ENCODE measurements around the gene MBNL2.

MBNL2 gene

GRCh38 chr13:97212004-97212403 lies 10.1 kb upstream of the MBNL2 start:
- Histone ChIP-seq H3K4me1 (ENCODE audit: control insufficient read depth, insufficient read depth, low read length) (no peaks in the 10 kb centered on the region), H3K4me3 (ENCODE audit: low read length) (no peak overlapping the region), H3K4me2 (ENCODE audit: low read length) (no peak overlapping the region), H3K27me3 (ENCODE audit: control insufficient read depth, insufficient read depth, low read length) (no peaks in the 10 kb centered on the region), H3K9ac (ENCODE audit: low read depth, low read length) (no peak overlapping the region), H3K9me3 (replicated peaks; ENCODE audit: low read length) (no peaks in the 10 kb centered on the region), H3K36me3 (ENCODE audit: insufficient read depth, low read length) (no peaks in the 10 kb centered on the region)

DNA sequence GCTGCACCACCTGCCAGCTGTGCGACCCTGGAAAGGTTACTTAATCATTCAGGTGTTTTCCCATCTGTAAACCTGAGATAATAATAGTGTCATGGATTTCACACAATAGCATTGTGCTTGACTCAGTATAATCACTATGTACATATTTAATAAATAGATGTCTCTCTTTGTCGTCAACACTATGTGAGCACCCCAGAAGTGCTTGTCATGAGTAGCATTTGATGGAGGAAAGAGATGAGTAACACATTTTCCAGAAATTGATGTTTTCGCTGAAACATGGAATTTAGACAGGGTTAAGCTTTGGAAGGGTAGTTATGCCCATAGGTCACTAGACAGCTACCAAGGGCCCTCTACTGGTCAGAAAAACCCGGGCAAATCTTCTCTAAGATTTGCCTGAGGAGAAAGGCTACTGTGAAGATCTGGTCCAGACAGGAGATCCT lies 9.5 kb upstream of the MBNL2 start:
- H3K4me2 ChIP-seq (ENCODE audit: low read length) = no peak overlapping the region
- H3K27me3 ChIP-seq (ENCODE audit: control insufficient read depth, insufficient read depth, low read length) = no peaks in the 10 kb centered on the region
- no peaks in the 10 kb centered on the region for H3K4me1 ChIP-seq (ENCODE audit: control insufficient read depth, insufficient read depth, low read length)
- H3K9ac ChIP-seq (ENCODE audit: low read depth, low read length) = no peak overlapping the region
- no peak overlapping the region for H3K4me3 ChIP-seq (ENCODE audit: low read length)
- H3K36me3 ChIP-seq (ENCODE audit: insufficient read depth, low read length) = no peaks in the 10 kb centered on the region
- no peaks in the 10 kb centered on the region for H3K9me3 ChIP-seq (replicated peaks; ENCODE audit: low read length)

DNA sequence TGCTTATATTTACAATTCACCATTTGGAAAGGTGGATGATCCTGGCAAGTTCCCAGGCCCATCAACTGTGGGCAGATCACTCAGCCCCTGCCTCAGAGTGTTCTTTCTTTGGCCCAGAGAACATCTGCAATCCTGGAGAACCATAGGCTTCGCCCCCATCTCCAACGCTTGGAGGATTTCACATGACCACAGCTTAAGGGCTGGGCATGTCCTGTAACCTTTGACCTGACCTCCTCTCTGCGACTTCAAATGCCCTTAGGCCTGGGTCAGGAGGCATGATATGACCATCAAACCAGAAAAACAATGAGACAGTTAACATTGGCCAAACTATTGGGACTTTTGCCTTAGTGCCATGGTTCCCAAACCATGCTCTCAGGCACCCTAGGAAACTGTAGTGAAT lies 7.2 kb upstream of the MBNL2 start:
- Histone ChIP-seq H3K4me2 (ENCODE audit: low read length) (no peak overlapping the region), H3K36me3 (ENCODE audit: insufficient read depth, low read length) (no peaks in the 10 kb centered on the region), H3K4me3 (ENCODE audit: low read length) (no peak overlapping the region), H3K9ac (ENCODE audit: low read depth, low read length) (no peak overlapping the region), H3K4me1 (ENCODE audit: control insufficient read depth, insufficient read depth, low read length) (no peaks in the 10 kb centered on the region), H3K27me3 (ENCODE audit: control insufficient read depth, insufficient read depth, low read length) (no peaks in the 10 kb centered on the region), H3K9me3 (replicated peaks; ENCODE audit: low read length) (no peaks in the 10 kb centered on the region)

DNA sequence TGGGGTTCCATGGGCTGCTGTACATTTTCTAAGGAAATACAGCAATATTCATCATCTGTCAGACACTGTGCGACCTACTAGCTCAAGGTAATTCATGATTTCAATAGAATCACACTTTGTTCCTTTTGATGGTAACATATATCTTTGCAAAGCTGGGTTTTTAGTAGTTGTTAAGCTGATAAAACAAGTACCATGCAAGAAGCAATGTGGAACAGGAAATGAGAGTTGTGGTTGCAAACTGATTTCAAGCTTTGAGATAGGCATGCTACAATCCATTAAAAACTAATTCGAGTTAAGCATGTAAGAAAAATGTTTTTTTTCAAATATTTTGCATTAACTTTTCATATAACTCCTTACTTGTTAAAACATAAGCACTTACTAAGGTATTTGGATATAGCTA lies 6.8 kb upstream of the MBNL2 start:
- Histone ChIP-seq H3K9me3 (replicated peaks; ENCODE audit: low read length) (no peaks in the 10 kb centered on the region), H3K9ac (ENCODE audit: low read depth, low read length) (no peak overlapping the region), H3K4me1 (ENCODE audit: control insufficient read depth, insufficient read depth, low read length) (no peaks in the 10 kb centered on the region), H3K36me3 (ENCODE audit: insufficient read depth, low read length) (no peaks in the 10 kb centered on the region), H3K27me3 (ENCODE audit: control insufficient read depth, insufficient read depth, low read length) (no peaks in the 10 kb centered on the region), H3K4me2 (ENCODE audit: low read length) (no peak overlapping the region), H3K4me3 (ENCODE audit: low read length) (no peak overlapping the region)

- no peaks in the 10 kb centered on the region for H3K36me3 ChIP-seq (ENCODE audit: insufficient read depth, low read length)
- no peaks in the 10 kb centered on the region for H3K9me3 ChIP-seq (replicated peaks; ENCODE audit: low read length)
- no peak overlapping the region for H3K9ac ChIP-seq (ENCODE audit: low read depth, low read length)
- peaks cover 6% of the 10 kb centered on the region for H3K4me1 ChIP-seq (ENCODE audit: control insufficient read depth, insufficient read depth, low read length)
- no peak overlapping the region for H3K4me2 ChIP-seq (ENCODE audit: low read length)
- no peak overlapping the region for H3K4me3 ChIP-seq (ENCODE audit: low read length)
- H3K27me3 ChIP-seq (ENCODE audit: control insufficient read depth, insufficient read depth, low read length) = no peaks in the 10 kb centered on the region
These were observed 2.9 kb upstream of the MBNL2 start for GRCh38 chr13:97219226-97219625.

GRCh38 chr13:97220151-97220900 lies 1.8 kb upstream of the MBNL2 start:
- no peak overlapping the region for H3K9ac ChIP-seq (ENCODE audit: low read depth, low read length)
- H3K27me3 ChIP-seq (ENCODE audit: control insufficient read depth, insufficient read depth, low read length) = no peaks in the 10 kb centered on the region
- H3K4me3 ChIP-seq (ENCODE audit: low read length) = no peak overlapping the region
- H3K9me3 ChIP-seq (replicated peaks; ENCODE audit: low read length) = no peaks in the 10 kb centered on the region
- peaks cover 16% of the 10 kb centered on the region for H3K4me1 ChIP-seq (ENCODE audit: control insufficient read depth, insufficient read depth, low read length)
- no peaks in the 10 kb centered on the region for H3K36me3 ChIP-seq (ENCODE audit: insufficient read depth, low read length)
- H3K4me2 ChIP-seq (ENCODE audit: low read length) = no peak overlapping the region

GRCh38 chr13:97221046-97221445 lies 1.1 kb upstream of the MBNL2 start:
- Histone ChIP-seq H3K9me3 (replicated peaks; ENCODE audit: low read length) (no peaks in the 10 kb centered on the region), H3K27me3 (ENCODE audit: control insufficient read depth, insufficient read depth, low read length) (no peaks in the 10 kb centered on the region), H3K9ac (ENCODE audit: low read depth, low read length) (no peak overlapping the region), H3K4me3 (ENCODE audit: low read length) (no peak overlapping the region), H3K4me1 (ENCODE audit: control insufficient read depth, insufficient read depth, low read length) (peaks cover 23% of the 10 kb centered on the region), H3K36me3 (ENCODE audit: insufficient read depth, low read length) (no peaks in the 10 kb centered on the region), H3K4me2 (ENCODE audit: low read length) (no peak overlapping the region)

DNA sequence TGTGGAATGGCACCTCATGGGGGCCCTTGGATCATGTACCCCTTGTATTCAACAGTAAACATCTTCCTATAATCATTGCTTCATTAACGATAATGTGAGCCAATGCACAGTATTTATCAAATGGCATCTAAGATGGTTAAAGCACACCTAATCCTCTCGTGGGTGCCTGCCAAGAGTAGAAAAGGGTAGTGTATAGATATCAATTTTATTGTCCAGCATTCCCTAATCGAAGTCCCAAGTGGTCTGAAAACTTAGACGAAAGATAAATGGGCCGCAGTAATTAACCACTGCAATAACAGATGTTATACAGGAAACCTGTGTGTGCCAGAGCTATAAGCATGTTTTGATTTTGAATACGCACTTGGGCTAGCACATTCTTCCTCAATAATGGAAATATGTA lies 667 bp upstream of the MBNL2 start:
- H3K4me2 ChIP-seq (ENCODE audit: low read length) = peak overlapping the region; percentile 80
- peak overlapping the region; percentile 76 for H3K4me3 ChIP-seq (ENCODE audit: low read length)
- H3K9me3 ChIP-seq (replicated peaks; ENCODE audit: low read length) = no peaks in the 10 kb centered on the region
- no peaks in the 10 kb centered on the region for H3K36me3 ChIP-seq (ENCODE audit: insufficient read depth, low read length)
- no peaks in the 10 kb centered on the region for H3K27me3 ChIP-seq (ENCODE audit: control insufficient read depth, insufficient read depth, low read length)
- H3K4me1 ChIP-seq (ENCODE audit: control insufficient read depth, insufficient read depth, low read length) = peaks cover 24% of the 10 kb centered on the region
- H3K9ac ChIP-seq (ENCODE audit: low read depth, low read length) = peak overlapping the region; percentile 88

DNA sequence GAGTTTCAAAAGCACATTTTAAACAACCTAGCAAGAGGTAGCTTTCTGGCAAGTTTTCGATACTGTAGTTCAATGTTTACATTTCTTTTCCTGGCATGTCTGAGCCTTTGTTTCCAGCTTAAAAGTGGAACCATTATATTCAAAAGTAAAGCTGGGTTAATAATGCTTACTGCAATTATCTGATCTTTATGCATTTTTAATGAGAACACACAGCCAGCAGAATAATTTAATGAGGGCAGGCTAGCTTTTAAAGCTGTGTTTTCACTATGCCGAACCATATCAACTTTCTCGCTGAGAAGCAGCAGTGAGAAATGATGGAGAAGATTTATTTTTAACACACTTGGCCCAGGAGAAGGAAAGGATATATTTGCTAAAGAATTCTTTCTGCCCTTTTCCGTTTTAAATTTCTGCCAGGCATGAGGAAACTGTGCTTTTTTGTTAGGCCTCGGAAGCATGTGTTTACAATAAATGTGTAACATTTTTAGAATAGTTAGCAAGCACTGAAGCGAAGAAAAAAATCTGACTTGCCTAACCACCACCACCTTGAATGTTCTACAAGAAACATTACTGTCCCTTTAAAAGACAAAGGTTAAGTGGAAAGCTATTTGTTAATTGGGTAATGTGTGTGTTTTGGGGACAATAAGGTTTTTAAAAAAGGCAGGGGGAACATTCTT lies 1.0 kb downstream of the MBNL2 start:
- Histone ChIP-seq H3K9me3 (replicated peaks; ENCODE audit: low read length) (no peaks in the 10 kb centered on the region), H3K36me3 (ENCODE audit: insufficient read depth, low read length) (no peaks in the 10 kb centered on the region), H3K4me1 (ENCODE audit: control insufficient read depth, insufficient read depth, low read length) (peaks cover 33% of the 10 kb centered on the region), H3K27me3 (ENCODE audit: control insufficient read depth, insufficient read depth, low read length) (no peaks in the 10 kb centered on the region), H3K4me3 (ENCODE audit: low read length) (peak overlapping the region; percentile 76), H3K9ac (ENCODE audit: low read depth, low read length) (peak overlapping the region; percentile 88), H3K4me2 (ENCODE audit: low read length) (peak overlapping the region; percentile 92)

DNA sequence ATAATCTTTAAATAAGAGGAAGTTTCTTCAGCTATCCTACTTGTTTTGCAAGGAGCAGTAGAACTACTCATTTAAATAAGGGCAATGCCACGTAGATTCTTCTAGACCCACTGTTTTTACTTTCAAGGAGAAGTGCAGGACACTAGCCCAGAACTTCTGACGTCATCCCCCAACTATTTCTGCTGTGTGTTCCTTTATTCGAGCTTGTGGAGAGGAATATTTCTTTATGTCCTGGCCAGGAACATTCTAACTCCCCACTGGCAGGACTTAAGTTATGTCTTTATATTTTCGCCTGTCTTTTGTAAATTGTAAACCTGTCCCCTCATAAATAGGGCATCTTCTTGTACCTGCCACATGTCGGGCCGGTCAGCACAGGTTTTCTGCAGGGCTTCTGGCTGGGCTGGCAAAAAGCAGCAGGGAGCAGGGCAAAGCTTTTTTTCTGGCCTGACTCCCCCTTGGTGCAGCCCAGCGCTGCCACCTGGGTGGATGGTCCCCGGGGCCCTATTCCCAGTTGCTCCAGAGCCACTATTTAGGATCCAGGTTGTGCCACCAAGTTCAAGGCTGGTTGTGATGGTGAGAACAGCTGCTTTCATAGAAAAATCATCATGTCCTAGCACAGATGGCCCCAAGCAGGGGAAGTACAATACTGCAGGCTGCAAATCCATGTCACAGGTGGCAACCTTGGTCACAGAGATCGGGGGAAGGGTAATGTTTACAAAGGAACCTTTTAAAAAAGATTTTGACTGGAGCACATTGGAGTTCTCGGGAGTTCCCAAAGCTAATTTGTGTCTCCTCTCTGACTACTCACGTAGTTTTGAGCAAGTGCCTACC lies 1.8 kb downstream of the MBNL2 start:
- no peaks in the 10 kb centered on the region for H3K9me3 ChIP-seq (replicated peaks; ENCODE audit: low read length)
- H3K36me3 ChIP-seq (ENCODE audit: insufficient read depth, low read length) = no peaks in the 10 kb centered on the region
- H3K4me2 ChIP-seq (ENCODE audit: low read length) = peak overlapping the region; percentile 92
- H3K27me3 ChIP-seq (ENCODE audit: control insufficient read depth, insufficient read depth, low read length) = no peaks in the 10 kb centered on the region
- H3K4me1 ChIP-seq (ENCODE audit: control insufficient read depth, insufficient read depth, low read length) = peaks cover 35% of the 10 kb centered on the region
- H3K9ac ChIP-seq (ENCODE audit: low read depth, low read length) = peak overlapping the region; percentile 88
- peak overlapping the region; percentile 76 for H3K4me3 ChIP-seq (ENCODE audit: low read length)

- Histone ChIP-seq H3K9me3 (replicated peaks; ENCODE audit: low read length) (no peaks in the 10 kb centered on the region), H3K9ac (ENCODE audit: low read depth, low read length) (peak overlapping the region; percentile 88), H3K4me3 (ENCODE audit: low read length) (peak overlapping the region; percentile 76), H3K4me2 (ENCODE audit: low read length) (peak overlapping the region; percentile 92), H3K4me1 (ENCODE audit: control insufficient read depth, insufficient read depth, low read length) (peaks cover 42% of the 10 kb centered on the region), H3K36me3 (ENCODE audit: insufficient read depth, low read length) (no peaks in the 10 kb centered on the region), H3K27me3 (ENCODE audit: control insufficient read depth, insufficient read depth, low read length) (no peaks in the 10 kb centered on the region)
These were observed 2.6 kb downstream of the MBNL2 start for GRCh38 chr13:97224544-97225300.

Measured in skeletal muscle satellite cell (primary cell).